GM21576 (cell line): ENCODE measurements around the gene RGS7.
A peak's percentile ranks its signal among the peaks of the same experiment; 100 is the strongest.

Experiments
- ATAC-seq: cut with Tn5 transposase; IDR thresholded peaks from one replicate; pipeline ENCODE4 v1.9.1; 2021; ENCODE audit warnings: mild to moderate bottlenecking, moderate library complexity; ENCODE audit not compliant: unreplicated experiment

RGS7 gene

GRCh38 chr1:241356519-241357365 lies at the start of gene RGS7:
Gene RGS7 (minus strand): TSS chr1:241357205.
- ATAC-seq, result peak; percentile 62

- no peak for ATAC-seq
These were observed 49.4 kb upstream of the RGS7 start for GRCh38 chr1:241406421-241406820.

- ATAC-seq, result no peak
These were observed 44.2 kb upstream of the RGS7 start for GRCh38 chr1:241401156-241401555.

GRCh38 chr1:241396747-241397681 lies 40.0 kb upstream of the RGS7 start:
- no peak for ATAC-seq

GRCh38 chr1:241391926-241392710 lies 35.1 kb upstream of the RGS7 start:
- ATAC-seq, result no peak

- no peak for ATAC-seq
These were observed 33.5 kb upstream of the RGS7 start for GRCh38 chr1:241390526-241390925.

GRCh38 chr1:241389400-241389799 lies 32.4 kb upstream of the RGS7 start:
- ATAC-seq, result no peak

GRCh38 chr1:241387216-241387615 lies 30.2 kb upstream of the RGS7 start:
- no peak for ATAC-seq

- no peak for ATAC-seq
These were observed 19.7 kb upstream of the RGS7 start for GRCh38 chr1:241376701-241377100.

GRCh38 chr1:241375886-241376285 lies 18.9 kb upstream of the RGS7 start:
- ATAC-seq, result no peak

GRCh38 chr1:241366196-241366595 lies 9.2 kb upstream of the RGS7 start:
- ATAC-seq, result no peak

- ATAC-seq, result no peak
These were observed 5.3 kb upstream of the RGS7 start for GRCh38 chr1:241362350-241362749.

- ATAC-seq, result no peak
These were observed 648 bp upstream of the RGS7 start for GRCh38 chr1:241357366-241358340.

- ATAC-seq, result peak; percentile 15
These were observed 852 bp downstream of the RGS7 start for GRCh38 chr1:241356187-241356518.

GRCh38 chr1:241355311-241356010 lies 1.5 kb downstream of the RGS7 start:
- ATAC-seq, result no peak

GRCh38 chr1:241352401-241352800 lies 4.6 kb downstream of the RGS7 start:
- ATAC-seq, result no peak

GRCh38 chr1:241351841-241352240 lies 5.2 kb downstream of the RGS7 start:
- no peak for ATAC-seq

GRCh38 chr1:241343956-241344355 lies 13.0 kb downstream of the RGS7 start:
- ATAC-seq, result no peak

- no peak for ATAC-seq
These were observed 20.7 kb downstream of the RGS7 start for GRCh38 chr1:241336335-241336734.
